Activated B cell treated with CpG ODN at 0.5 μM for 24 hours (primary cell): ENCODE measurements around the gene TMEM101. TPM values are rescaled to one million over a fixed set of nuclear protein-coding genes. Genes with fewer than 3 reads are reported as not detected.
"Not testable (repeated sequence)": the region's sequence is repeated elsewhere in the genome, so short reads cannot be mapped to it uniquely, and the experiment has no call there.

Experiments used
- ATAC-seq: fragments of 200-7000 bp; cut with Tn5 transposase; one replicate; pipeline ENCODE4 v1.10.0; 2021; ENCODE audit warnings: low read depth, mild to moderate bottlenecking, moderate library complexity
- CTCF ChIA-PET: fragments of 350-600 bp; sonication (Branson Sonifier 250); formaldehyde crosslinking; loops from one replicate; lab custom pipeline; 2021; ENCODE audit warnings: antibody characterized with exemption; lab: Charles Lee
- POLR2A ChIA-PET: fragments of 350-600 bp; sonication (Branson Sonifier 250); formaldehyde crosslinking; loops from one replicate; lab custom pipeline; 2021; ENCODE audit warnings: antibody characterized with exemption; lab: Charles Lee
- DNase-seq: peaks from one replicate; pipeline ENCODE4 v3.0.0; 2022
- H3K27ac Mint-ChIP-seq: one replicate; pipeline ENCODE4 v1.8.0; 2020; ENCODE audit warnings: mixed read lengths
- H3K27me3 Mint-ChIP-seq: one replicate; pipeline ENCODE4 v1.8.0; 2021; ENCODE audit warnings: mixed read lengths
- H3K36me3 Mint-ChIP-seq: one replicate; pipeline ENCODE4 v1.8.0; 2021; ENCODE audit warnings: low read depth, mixed read lengths
- H3K4me1 Mint-ChIP-seq: one replicate; pipeline ENCODE4 v1.8.0; 2021; ENCODE audit warnings: mixed read lengths
- H3K4me3 Mint-ChIP-seq: one replicate; pipeline ENCODE4 v1.8.0; 2020; ENCODE audit warnings: mild to moderate bottlenecking, mixed read lengths
- H3K9me3 Mint-ChIP-seq: one replicate; pipeline ENCODE4 v1.8.0; 2020; ENCODE audit warnings: mixed read lengths
- intact Hi-C: fragments of 100-400 bp; cut with micrococcal nuclease; formaldehyde crosslinking; loops from one replicate; pipeline ENCODE4 v1.15.1; 2024
- total RNA-seq: library from RNA; stranded (reverse); gene quantifications from 2 replicates; pipeline ENCODE4 v1.2.3, GENCODE V29; 2022
- TF ChIP-seq, protein P1 (sequence below): fragments of 200-600 bp; IDR thresholded peaks from one replicate; pipeline ENCODE4 v1.8.0; 2022; ENCODE audit warnings: antibody characterized with exemption, mild to moderate bottlenecking

TMEM101 gene
- total RNA-seq, 1 donor from 2014 or later, result 24.6 TPM

DNA sequence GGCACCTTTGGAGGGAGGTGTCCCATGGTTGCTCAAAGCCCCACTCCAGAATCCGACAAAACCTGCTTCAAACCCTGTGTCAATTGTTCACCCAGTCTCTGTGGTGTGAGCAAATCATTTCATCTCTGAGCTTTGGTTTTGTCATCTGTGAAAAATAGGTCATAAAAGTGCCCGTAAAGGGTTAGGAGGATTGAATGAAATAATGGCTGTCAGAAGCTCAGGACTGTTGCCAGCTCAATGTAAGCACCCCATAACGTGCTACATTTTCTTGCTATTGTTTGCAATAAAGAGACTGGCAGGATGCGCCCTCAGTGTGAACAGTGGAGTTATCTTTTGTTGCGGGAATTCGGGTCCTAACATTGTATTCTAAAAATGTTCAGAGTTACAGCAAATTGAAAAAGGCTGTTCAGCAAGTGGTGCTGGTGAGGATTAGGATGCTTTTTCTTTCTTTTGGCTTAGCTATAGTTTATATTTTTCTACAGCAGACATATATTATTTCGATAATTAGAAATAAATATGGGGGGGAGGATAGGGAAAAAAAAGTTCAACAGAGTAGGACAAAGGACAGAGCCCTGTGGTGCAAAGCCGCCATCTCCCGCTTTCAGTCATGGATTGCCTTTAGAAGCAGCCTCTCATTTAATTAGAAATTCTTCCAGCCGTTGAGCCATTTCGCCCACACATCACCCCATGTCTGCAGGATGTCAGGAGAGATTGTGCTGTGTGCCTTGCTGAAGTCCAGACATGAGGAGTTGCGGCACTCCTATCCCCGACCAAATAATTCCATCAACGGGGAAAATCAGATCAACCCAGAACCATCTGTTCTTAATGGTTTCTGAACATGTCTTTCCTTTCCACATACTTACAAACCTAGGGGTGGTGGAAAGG is 40.1 kb downstream of the TMEM101 start:
- TF ChIP-seq, protein P1, sequence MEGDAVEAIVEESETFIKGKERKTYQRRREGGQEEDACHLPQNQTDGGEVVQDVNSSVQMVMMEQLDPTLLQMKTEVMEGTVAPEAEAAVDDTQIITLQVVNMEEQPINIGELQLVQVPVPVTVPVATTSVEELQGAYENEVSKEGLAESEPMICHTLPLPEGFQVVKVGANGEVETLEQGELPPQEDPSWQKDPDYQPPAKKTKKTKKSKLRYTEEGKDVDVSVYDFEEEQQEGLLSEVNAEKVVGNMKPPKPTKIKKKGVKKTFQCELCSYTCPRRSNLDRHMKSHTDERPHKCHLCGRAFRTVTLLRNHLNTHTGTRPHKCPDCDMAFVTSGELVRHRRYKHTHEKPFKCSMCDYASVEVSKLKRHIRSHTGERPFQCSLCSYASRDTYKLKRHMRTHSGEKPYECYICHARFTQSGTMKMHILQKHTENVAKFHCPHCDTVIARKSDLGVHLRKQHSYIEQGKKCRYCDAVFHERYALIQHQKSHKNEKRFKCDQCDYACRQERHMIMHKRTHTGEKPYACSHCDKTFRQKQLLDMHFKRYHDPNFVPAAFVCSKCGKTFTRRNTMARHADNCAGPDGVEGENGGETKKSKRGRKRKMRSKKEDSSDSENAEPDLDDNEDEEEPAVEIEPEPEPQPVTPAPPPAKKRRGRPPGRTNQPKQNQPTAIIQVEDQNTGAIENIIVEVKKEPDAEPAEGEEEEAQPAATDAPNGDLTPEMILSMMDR, result no peak
- H3K4me3 Mint-ChIP-seq, result no peak overlapping the region
- H3K9me3 Mint-ChIP-seq, result no peaks in the 10 kb centered on the region
- intact Hi-C loops, result no loop called here
- H3K36me3 Mint-ChIP-seq, result no peaks in the 10 kb centered on the region
- CTCF ChIA-PET, result no interaction called here
- no peaks in the 10 kb centered on the region for H3K4me1 Mint-ChIP-seq
- POLR2A ChIA-PET, result no interaction called here
- DNase-seq, result no peak
- no peak for ATAC-seq
- peaks cover 11% of the 10 kb centered on the region for H3K27me3 Mint-ChIP-seq
- no peak overlapping the region for H3K27ac Mint-ChIP-seq

DNA sequence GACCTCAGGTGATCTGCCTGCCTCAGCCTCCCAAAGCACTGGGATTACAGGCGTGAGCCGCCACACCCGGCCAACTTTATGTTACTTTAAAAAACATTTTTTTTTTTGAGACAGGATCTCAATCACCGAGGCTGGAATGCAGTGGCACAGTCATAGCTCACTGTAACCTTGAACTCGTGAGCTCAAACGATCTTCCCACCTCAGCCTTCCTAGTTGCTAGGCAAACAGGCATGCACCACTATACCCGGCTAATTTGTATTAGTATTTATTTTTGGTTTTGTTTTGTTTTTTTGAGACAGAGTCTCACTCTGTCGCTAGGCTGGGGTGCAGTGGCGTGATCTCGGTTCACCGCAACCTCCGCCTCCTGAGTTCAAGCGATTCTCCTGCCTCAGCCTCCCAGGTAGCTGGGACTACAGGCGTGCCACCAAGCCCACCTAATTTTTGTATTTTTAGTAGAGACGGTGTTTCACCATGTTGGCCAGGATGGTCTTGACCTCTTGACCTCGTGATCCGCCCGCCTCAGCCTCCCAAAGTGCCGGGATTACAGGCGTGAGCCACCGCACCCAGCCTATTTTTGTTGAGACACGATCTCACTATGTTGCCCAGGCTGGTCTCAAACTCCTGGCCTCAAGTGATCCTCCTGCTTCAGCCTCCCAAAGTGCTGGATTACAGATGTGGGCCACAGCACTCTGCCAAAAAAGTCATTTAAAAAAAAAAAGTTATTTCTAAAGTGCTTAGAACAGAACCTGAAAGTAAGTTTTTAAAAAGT is 42.1 kb downstream of the TMEM101 start:
- DNase-seq, H3K36me3 Mint-ChIP-seq, intact Hi-C loops, H3K27ac Mint-ChIP-seq, H3K4me3 Mint-ChIP-seq, H3K9me3 Mint-ChIP-seq, POLR2A ChIA-PET, H3K4me1 Mint-ChIP-seq, ATAC-seq: not testable (repeated sequence)
- CTCF ChIA-PET, result interaction anchor here (1.3 kb wide), 1 partner anchor 62 kb away, joined by 3 read pairs; no protein-coding TSS in a partner anchor
- H3K27me3 Mint-ChIP-seq, result peaks cover 14% of the 10 kb centered on the region

DNA sequence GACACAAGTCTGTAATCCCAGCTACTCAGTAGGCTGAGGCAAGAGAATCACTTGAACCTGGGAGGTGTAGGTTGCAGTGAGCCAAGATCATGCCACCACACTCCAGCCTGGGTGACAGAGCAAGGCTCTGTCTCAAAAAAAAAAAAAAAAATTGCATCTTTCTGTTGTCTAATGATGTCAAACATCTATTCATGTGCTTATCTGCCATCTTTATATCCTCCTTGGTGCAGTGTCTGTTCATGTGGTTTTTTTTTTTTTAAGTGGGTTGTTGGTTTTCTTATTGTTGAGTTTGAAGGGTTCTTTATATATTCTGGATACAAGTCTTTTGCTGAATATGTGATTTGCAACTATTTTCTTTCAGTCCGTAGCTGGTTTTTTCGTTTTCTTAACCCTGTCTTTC is 43.3 kb downstream of the TMEM101 start:
- H3K9me3 Mint-ChIP-seq, H3K4me3 Mint-ChIP-seq, H3K4me1 Mint-ChIP-seq, intact Hi-C loops, H3K27ac Mint-ChIP-seq, ATAC-seq, H3K36me3 Mint-ChIP-seq, DNase-seq, POLR2A ChIA-PET: not testable (repeated sequence)
- CTCF ChIA-PET, result interaction anchor here (1.3 kb wide), 1 partner anchor 61 kb away, joined by 3 read pairs; no protein-coding TSS in a partner anchor
- peaks cover 14% of the 10 kb centered on the region for H3K27me3 Mint-ChIP-seq

DNA sequence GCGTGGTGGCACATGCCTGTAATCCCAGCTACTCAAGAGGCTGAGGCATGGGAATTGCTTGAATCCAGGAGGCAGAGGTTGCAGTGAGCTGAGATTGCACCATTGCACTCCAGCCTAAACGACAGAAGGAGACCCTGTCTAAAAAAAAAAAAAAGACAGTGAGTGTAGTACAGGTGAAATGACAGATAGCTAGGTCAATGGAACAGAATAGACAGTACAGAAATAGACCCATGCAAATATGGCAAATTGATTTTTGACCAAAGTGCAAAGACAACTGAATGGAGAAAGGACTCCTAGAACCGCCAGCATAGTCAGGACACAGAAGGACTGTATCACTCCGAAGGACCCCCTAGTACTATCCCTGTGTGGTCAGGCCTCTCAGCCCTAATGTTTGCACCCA is 44.4 kb downstream of the TMEM101 start:
- H3K9me3 Mint-ChIP-seq, result no peaks in the 10 kb centered on the region
- TF ChIP-seq, protein P1, result no peak
- no peak for ATAC-seq
- no peak overlapping the region for H3K27ac Mint-ChIP-seq
- H3K4me1 Mint-ChIP-seq, result no peaks in the 10 kb centered on the region
- ChIA-PET POLR2A (no interaction called here), CTCF (no interaction called here)
- intact Hi-C loops, result no loop called here
- H3K36me3 Mint-ChIP-seq, result no peaks in the 10 kb centered on the region
- no peak for DNase-seq
- no peak overlapping the region for H3K4me3 Mint-ChIP-seq
- peaks cover 16% of the 10 kb centered on the region for H3K27me3 Mint-ChIP-seq

DNA sequence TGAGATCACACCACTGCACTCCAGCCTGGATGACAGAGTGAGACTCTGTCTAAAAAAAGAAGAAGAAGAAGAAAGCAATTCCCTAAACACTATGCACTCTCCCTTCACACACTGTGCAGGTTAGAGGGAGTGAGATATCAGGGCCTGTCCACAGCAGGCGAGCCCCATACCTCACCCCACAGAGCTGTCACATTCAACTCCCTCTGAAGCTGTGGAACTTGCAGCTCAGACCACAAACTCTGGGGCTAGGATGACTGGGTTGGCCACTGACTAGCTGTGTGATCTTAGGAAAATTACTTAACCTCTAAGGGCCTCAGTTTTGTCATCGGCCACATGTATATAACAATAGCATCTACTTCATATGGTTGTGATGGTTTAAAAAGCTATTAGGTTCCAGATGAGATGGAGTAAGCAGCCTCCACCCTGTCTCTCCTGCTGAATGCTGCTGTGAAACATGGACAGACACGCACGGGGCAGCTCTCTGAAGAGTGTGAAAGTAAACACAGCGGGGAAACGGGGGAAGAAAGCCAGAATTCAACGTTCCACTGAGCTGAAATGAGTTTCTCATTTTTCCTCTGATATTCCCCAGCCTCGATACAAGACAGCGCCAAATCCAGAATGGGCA is 47.4 kb downstream of the TMEM101 start:
- TF ChIP-seq, protein P1, result no peak
- Mint-ChIP-seq H3K4me3 (no peak overlapping the region), H3K4me1 (peaks cover 5% of the 10 kb centered on the region), H3K27ac (no peak overlapping the region), H3K9me3 (no peaks in the 10 kb centered on the region), H3K27me3 (peaks cover 16% of the 10 kb centered on the region), H3K36me3 (no peaks in the 10 kb centered on the region)
- DNase-seq (no peak), ATAC-seq (no peak)
- intact Hi-C loops, result no loop called here
- POLR2A ChIA-PET, result no interaction called here
- CTCF ChIA-PET, result no interaction called here
